Measurements from ENCODE around the gene SENP6. TPM values are rescaled to one million over a fixed set of nuclear protein-coding genes. Genes with fewer than 3 reads are reported as not detected.

Gene SENP6
- total RNA-seq, 1 donor: 135 TPM

GRCh38 chr6:75735491-75736186 lies 134.0 kb downstream of the SENP6 start:
- Histone ChIP-seq H3K27me3 (ENCODE audit: insufficient read depth, low read length) (peaks cover 20% of the 10 kb centered on the region), H3K9me3 (ENCODE audit: low read depth, low read length) (no peaks in the 10 kb centered on the region), H3K4me1 (ENCODE audit: insufficient read depth, low read length) (peaks cover 3% of the 10 kb centered on the region), H3K4me3 (ENCODE audit: low read length) (no peak overlapping the region)

GRCh38 chr6:75743971-75744370 lies 142.3 kb downstream of the SENP6 start:
- H3K4me1 ChIP-seq (ENCODE audit: insufficient read depth, low read length): peaks cover 8% of the 10 kb centered on the region
- no peaks in the 10 kb centered on the region for H3K9me3 ChIP-seq (ENCODE audit: low read depth, low read length)
- H3K4me3 ChIP-seq (ENCODE audit: low read length): no peak overlapping the region
- peaks cover 76% of the 10 kb centered on the region for H3K27me3 ChIP-seq (ENCODE audit: insufficient read depth, low read length)

GRCh38 chr6:75745404-75745803 lies 143.7 kb downstream of the SENP6 start:
- H3K4me3 ChIP-seq (ENCODE audit: low read length): no peak overlapping the region
- no peaks in the 10 kb centered on the region for H3K9me3 ChIP-seq (ENCODE audit: low read depth, low read length)
- peaks cover 79% of the 10 kb centered on the region for H3K27me3 ChIP-seq (ENCODE audit: insufficient read depth, low read length)
- H3K4me1 ChIP-seq (ENCODE audit: insufficient read depth, low read length): peaks cover 15% of the 10 kb centered on the region

GRCh38 chr6:75746221-75746620 lies 144.5 kb downstream of the SENP6 start:
- Histone ChIP-seq H3K9me3 (ENCODE audit: low read depth, low read length) (no peaks in the 10 kb centered on the region), H3K4me3 (ENCODE audit: low read length) (no peak overlapping the region), H3K27me3 (ENCODE audit: insufficient read depth, low read length) (peaks cover 86% of the 10 kb centered on the region), H3K4me1 (ENCODE audit: insufficient read depth, low read length) (peaks cover 15% of the 10 kb centered on the region)

GRCh38 chr6:75747152-75747992 lies 145.7 kb downstream of the SENP6 start:
- Histone ChIP-seq H3K27me3 (ENCODE audit: insufficient read depth, low read length) (peaks cover 90% of the 10 kb centered on the region), H3K4me1 (ENCODE audit: insufficient read depth, low read length) (peaks cover 15% of the 10 kb centered on the region), H3K9me3 (ENCODE audit: low read depth, low read length) (no peaks in the 10 kb centered on the region), H3K4me3 (ENCODE audit: low read length) (no peak overlapping the region)

GRCh38 chr6:75748003-75748742 lies 146.5 kb downstream of the SENP6 start:
- peaks cover 95% of the 10 kb centered on the region for H3K27me3 ChIP-seq (ENCODE audit: insufficient read depth, low read length)
- H3K4me1 ChIP-seq (ENCODE audit: insufficient read depth, low read length): peaks cover 15% of the 10 kb centered on the region

GRCh38 chr6:75748743-75749538 lies 147.3 kb downstream of the SENP6 start, which contains the start of gene MYO6:
MYO6 (plus strand) TSS chr6:75749239; CDS start chr6:75817548, 68,309 bp downstream.
- peaks cover 15% of the 10 kb centered on the region for H3K4me1 ChIP-seq (ENCODE audit: insufficient read depth, low read length)
- peak within 1 kb of the TSS; percentile 51 for H3K4me3 ChIP-seq (ENCODE audit: low read length)
- peaks cover 94% of the 10 kb centered on the region for H3K27me3 ChIP-seq (ENCODE audit: insufficient read depth, low read length)
- no peaks in the 10 kb centered on the region for H3K9me3 ChIP-seq (ENCODE audit: low read depth, low read length)

More at GRCh38 chr6:75748003-75748742, 146.5 kb downstream of the SENP6 start:
- Histone ChIP-seq H3K4me3 (ENCODE audit: low read length) (peak overlapping the region; percentile 51), H3K9me3 (ENCODE audit: low read depth, low read length) (no peaks in the 10 kb centered on the region)

GRCh38 chr6:75751443-75751842 lies 149.8 kb downstream of the SENP6 start:
- Histone ChIP-seq H3K9me3 (ENCODE audit: low read depth, low read length) (no peaks in the 10 kb centered on the region), H3K27me3 (ENCODE audit: insufficient read depth, low read length) (peaks cover 78% of the 10 kb centered on the region), H3K4me1 (ENCODE audit: insufficient read depth, low read length) (peaks cover 15% of the 10 kb centered on the region), H3K4me3 (ENCODE audit: low read length) (no peak overlapping the region)

- Histone ChIP-seq H3K27me3 (ENCODE audit: insufficient read depth, low read length) (peaks cover 71% of the 10 kb centered on the region), H3K9me3 (ENCODE audit: low read depth, low read length) (no peaks in the 10 kb centered on the region)
These were observed 150.7 kb downstream of the SENP6 start for GRCh38 chr6:75752365-75752764.

GRCh38 chr6:75755704-75756103 lies 154.0 kb downstream of the SENP6 start:
- Histone ChIP-seq H3K9me3 (ENCODE audit: low read depth, low read length) (no peaks in the 10 kb centered on the region), H3K4me1 (ENCODE audit: insufficient read depth, low read length) (no peaks in the 10 kb centered on the region), H3K27me3 (ENCODE audit: insufficient read depth, low read length) (peaks cover 65% of the 10 kb centered on the region), H3K4me3 (ENCODE audit: low read length) (no peak overlapping the region)

More at GRCh38 chr6:75752365-75752764, 150.7 kb downstream of the SENP6 start:
- no peak overlapping the region for H3K4me3 ChIP-seq (ENCODE audit: low read length)
- H3K4me1 ChIP-seq (ENCODE audit: insufficient read depth, low read length): peaks cover 15% of the 10 kb centered on the region

- Histone ChIP-seq H3K9me3 (ENCODE audit: low read depth, low read length) (no peaks in the 10 kb centered on the region), H3K4me1 (ENCODE audit: insufficient read depth, low read length) (no peaks in the 10 kb centered on the region), H3K27me3 (ENCODE audit: insufficient read depth, low read length) (peaks cover 59% of the 10 kb centered on the region), H3K4me3 (ENCODE audit: low read length) (no peak overlapping the region)
These were observed 155.6 kb downstream of the SENP6 start for GRCh38 chr6:75757295-75757694.

- Histone ChIP-seq H3K27me3 (ENCODE audit: insufficient read depth, low read length) (peaks cover 55% of the 10 kb centered on the region), H3K4me3 (ENCODE audit: low read length) (no peak overlapping the region), H3K9me3 (ENCODE audit: low read depth, low read length) (no peaks in the 10 kb centered on the region), H3K4me1 (ENCODE audit: insufficient read depth, low read length) (no peaks in the 10 kb centered on the region)
These were observed 156.4 kb downstream of the SENP6 start for GRCh38 chr6:75758061-75758460.

- Histone ChIP-seq H3K4me1 (ENCODE audit: insufficient read depth, low read length) (no peaks in the 10 kb centered on the region), H3K9me3 (ENCODE audit: low read depth, low read length) (no peaks in the 10 kb centered on the region), H3K4me3 (ENCODE audit: low read length) (no peak overlapping the region), H3K27me3 (ENCODE audit: insufficient read depth, low read length) (peaks cover 46% of the 10 kb centered on the region)
These were observed 157.5 kb downstream of the SENP6 start for GRCh38 chr6:75759207-75759606.

- Histone ChIP-seq H3K9me3 (ENCODE audit: low read depth, low read length) (no peaks in the 10 kb centered on the region), H3K4me1 (ENCODE audit: insufficient read depth, low read length) (no peaks in the 10 kb centered on the region), H3K4me3 (ENCODE audit: low read length) (no peak overlapping the region), H3K27me3 (ENCODE audit: insufficient read depth, low read length) (peaks cover 43% of the 10 kb centered on the region)
These were observed 158.6 kb downstream of the SENP6 start for GRCh38 chr6:75760320-75760719.

All from mononuclear cell (primary cell).